ENCODE results near the gene FZD7.

FZD7 gene

GRCh38 chr2:202039278-202040078, 5.8 kb downstream of the FZD7 start:
- no peak for DNase-seq

GRCh38 chr2:202040079-202040844, 6.6 kb downstream of the FZD7 start:
- no peak for DNase-seq

- no peak for DNase-seq
These were observed 8.8 kb downstream of the FZD7 start for GRCh38 chr2:202042444-202042843.

- no peak for DNase-seq
These were observed 9.8 kb downstream of the FZD7 start for GRCh38 chr2:202043475-202043874.

- no peak for DNase-seq
These were observed 11.1 kb downstream of the FZD7 start for GRCh38 chr2:202044777-202045176.

- DNase-seq, result no peak
These were observed 12.9 kb downstream of the FZD7 start for GRCh38 chr2:202046572-202046971.

GRCh38 chr2:202049092-202049728, 15.6 kb downstream of the FZD7 start:
- no peak for DNase-seq

GRCh38 chr2:202049840-202050239, 16.2 kb downstream of the FZD7 start:
- no peak for DNase-seq

GRCh38 chr2:202050652-202051051, 17.0 kb downstream of the FZD7 start:
- DNase-seq, result no peak

- no peak for DNase-seq
These were observed 18.0 kb downstream of the FZD7 start for GRCh38 chr2:202051499-202052161.

- no peak for DNase-seq
These were observed 18.6 kb downstream of the FZD7 start for GRCh38 chr2:202052235-202052634.

GRCh38 chr2:202054679-202055078, 21.0 kb downstream of the FZD7 start:
- DNase-seq, result no peak

- no peak for DNase-seq
These were observed 23.0 kb downstream of the FZD7 start for GRCh38 chr2:202056611-202057010.

GRCh38 chr2:202060218-202060617, 26.6 kb downstream of the FZD7 start:
- DNase-seq, result no peak

- no peak for DNase-seq
These were observed 28.0 kb downstream of the FZD7 start for GRCh38 chr2:202061695-202062094.

- no peak for DNase-seq
These were observed 30.7 kb downstream of the FZD7 start for GRCh38 chr2:202064171-202064880.

- no peak for DNase-seq
These were observed 31.2 kb downstream of the FZD7 start for GRCh38 chr2:202064881-202065230.

GRCh38 chr2:202065876-202066275, 32.2 kb downstream of the FZD7 start:
- no peak for DNase-seq

GRCh38 chr2:202066875-202067274, 33.2 kb downstream of the FZD7 start:
- DNase-seq, result no peak

GRCh38 chr2:202067589-202067988, 33.9 kb downstream of the FZD7 start:
- DNase-seq, result no peak

GRCh38 chr2:202069170-202070067, 35.8 kb downstream of the FZD7 start:
- no peak for DNase-seq

- no peak for DNase-seq
These were observed 37.5 kb downstream of the FZD7 start for GRCh38 chr2:202071107-202071506.
